Kidney epithelial cell (primary cell): ENCODE results near the gene UGT1A4. TPM values are rescaled to one million over a fixed set of nuclear protein-coding genes. Genes with fewer than 3 reads are reported as not detected.

ENCODE experiments used
- DNase-seq: peaks from one replicate; pipeline ENCODE4 v3.0.0-alpha.2; 2010; ENCODE audit warnings: low read depth
- H3K27me3 ChIP-seq: 2 replicates; pipeline ENCODE4 v1.6.0; 2011; ENCODE audit warnings: low read length; ENCODE audit not compliant: control insufficient read depth, insufficient read depth
- H3K36me3 ChIP-seq: 2 replicates; pipeline ENCODE4 v1.5.1; 2011; ENCODE audit warnings: low read length; ENCODE audit not compliant: control insufficient read depth, insufficient read depth
- H3K4me3 ChIP-seq: 2 replicates; pipeline ENCODE4 v1.5.1; 2011; ENCODE audit warnings: low read depth, mild to moderate bottlenecking, control low read depth, low read length
- CTCF ChIP-seq: IDR thresholded peaks from 2 replicates; pipeline ENCODE4 v1.5.1; 2011; ENCODE audit warnings: mild to moderate bottlenecking, moderate library complexity, low read length, control low read depth, inconsistent platforms; ENCODE audit not compliant: insufficient read depth, poor library complexity, severe bottlenecking
- total RNA-seq: library from RNA; depleted of rRNA; stranded (reverse); fragments of >200 nt; gene quantifications from 2 replicates; pipeline ENCODE4 v1.2.3, GENCODE V29; 2015

UGT1A4 gene
- total RNA-seq, 1 donor from 2014 or later: not detected

GRCh38 chr2:233691443-233692433 is 26.8 kb upstream of the UGT1A4 start:
- Histone ChIP-seq H3K36me3 (no peaks in the 10 kb centered on the region), H3K4me3 (no peak overlapping the region), H3K27me3 (no peaks in the 10 kb centered on the region)
- no peak for DNase-seq
- no peak for TF ChIP-seq CTCF

- TF ChIP-seq CTCF: no peak
- no peak for DNase-seq
- no peaks in the 10 kb centered on the region for H3K27me3 ChIP-seq
- no peak within 1 kb of the TSS for H3K4me3 ChIP-seq
- no peaks in the 10 kb centered on the region for H3K36me3 ChIP-seq
These were observed 25.9 kb upstream of the UGT1A4 start, which contains the start of gene UGT1A6 for GRCh38 chr2:233692648-233693047. Gene UGT1A6 (plus strand): TSS chr2:233692890. CDS start chr2:233693005, 115 bp downstream.

GRCh38 chr2:233693963-233694362 is 24.6 kb upstream of the UGT1A4 start:
- DNase-seq: no peak
- H3K27me3 ChIP-seq: no peaks in the 10 kb centered on the region
- TF ChIP-seq CTCF: no peak
- no peaks in the 10 kb centered on the region for H3K36me3 ChIP-seq
- no peak overlapping the region for H3K4me3 ChIP-seq

GRCh38 chr2:233698740-233699139 is 19.8 kb upstream of the UGT1A4 start:
- no peak for DNase-seq
- Histone ChIP-seq H3K36me3 (no peaks in the 10 kb centered on the region), H3K27me3 (no peaks in the 10 kb centered on the region), H3K4me3 (no peak overlapping the region)
- TF ChIP-seq CTCF: no peak

GRCh38 chr2:233699424-233700027 is 19.0 kb upstream of the UGT1A4 start:
- Histone ChIP-seq H3K27me3 (no peaks in the 10 kb centered on the region), H3K36me3 (no peaks in the 10 kb centered on the region), H3K4me3 (no peak overlapping the region)
- no peak for DNase-seq
- TF ChIP-seq CTCF: no peak
